ENCODE data around the gene VWA2.
"Not testable (repeated sequence)": the region's sequence is repeated elsewhere in the genome, so short reads cannot be mapped to it uniquely, and the experiment has no call there.

The VWA2 gene

GRCh38 chr10:114329634-114330365, 90.7 kb downstream of the VWA2 start:
- DNase-seq = no peak
- intact Hi-C loops (cut with DNase I) = no loop called here

- intact Hi-C loops (cut with DNase I) = no loop called here
- DNase-seq = no peak
Measured at GRCh38 chr10:114332301-114333192, 93.5 kb downstream of the VWA2 start.

- intact Hi-C loops (cut with DNase I); DNase-seq: not testable (repeated sequence)
Measured at GRCh38 chr10:114333441-114333840, 94.4 kb downstream of the VWA2 start.

GRCh38 chr10:114334301-114334700, 95.2 kb downstream of the VWA2 start:
- DNase-seq = no peak
- intact Hi-C loops (cut with DNase I) = no loop called here

GRCh38 chr10:114335614-114336013, 96.6 kb downstream of the VWA2 start:
- no peak for DNase-seq
- intact Hi-C loops (cut with DNase I) = no loop called here

- intact Hi-C loops (cut with DNase I) = no loop called here
- DNase-seq = no peak
Measured at GRCh38 chr10:114336823-114337509, 97.9 kb downstream of the VWA2 start.

- DNase-seq = no peak
Measured at GRCh38 chr10:114337510-114338462, 98.7 kb downstream of the VWA2 start.

GRCh38 chr10:114340816-114341215, 101.8 kb downstream of the VWA2 start:
- no peak for DNase-seq
- intact Hi-C loops (cut with DNase I) = no loop called here

More at GRCh38 chr10:114337510-114338462, 98.7 kb downstream of the VWA2 start:
- intact Hi-C loops (cut with DNase I) = no loop called here
